SK-N-SH (cell line): ENCODE data around the gene AZIN2. TPM values are rescaled to one million over a fixed set of nuclear protein-coding genes. Genes with fewer than 3 reads are reported as not detected.

Experiments used
- CTCF ChIA-PET: fragments of 300-600, 350-600 bp; formaldehyde crosslinking; extraction: SDS; loops from one replicate; lab custom pipeline; 2021; lab: Yijun Ruan, JAX
- POLR2A ChIA-PET: fragments of 350-600 bp; sonication (Branson Sonifier 250); formaldehyde crosslinking; extraction: SDS; loops from one replicate; lab custom pipeline; 2020; ENCODE audit warnings: antibody characterized with exemption, inconsistent platforms; lab: Yijun Ruan, JAX
- DNase-seq: peaks from one replicate; pipeline ENCODE4 v3.0.0; 2012
- H2AFZ ChIP-seq: fragments of 200-600 bp; sonication (generic); 2 replicates; pipeline ENCODE4 v1.8.1; 2016; ENCODE audit warnings: antibody characterized with exemption, mild to moderate bottlenecking, low read depth
- H3F3A ChIP-seq: fragments of 200-600 bp; sonication (generic); replicated peaks from 2 replicates; pipeline ENCODE3; 2016; ENCODE audit warnings: antibody characterized with exemption, mild to moderate bottlenecking; ENCODE audit not compliant: insufficient read depth
- H3K27ac ChIP-seq, 2 experiments: fragments of 200-500 bp in 1 of 2; fragments of 200-600 bp in 1 of 2; sonication (Bioruptor generic) in 1 of 2; sonication (generic), shearing (Covaris generic) in 1 of 2; 2 replicates each; pipeline versions ENCODE4 v1.5.1 to v1.6.1; 2014 to 2016; ENCODE audit warnings: low read depth in 2 of 2, inconsistent platforms in 1 of 2, low read length in 1 of 2, mild to moderate bottlenecking in 1 of 2, mixed read lengths in 1 of 2
- H3K27me3 ChIP-seq: fragments of 200-600 bp; sonication (generic), shearing (Covaris generic); 2 replicates; pipeline ENCODE4 v1.6.1; 2016; ENCODE audit warnings: mixed run types; ENCODE audit not compliant: insufficient read depth
- H3K36me3 ChIP-seq, 2 experiments: fragments of 200-500 bp in 1 of 2; fragments of 200-600 bp in 1 of 2; sonication (Bioruptor generic) in 1 of 2; sonication (generic) in 1 of 2; replicated peaks in 1 of 2; 2 replicates each; pipeline versions ENCODE3 to v1.5.1; 2014 to 2016; ENCODE audit warnings: low read length in 1 of 2, mild to moderate bottlenecking in 1 of 2; ENCODE audit not compliant: insufficient read depth in 2 of 2, control insufficient read depth in 1 of 2
- H3K4me1 ChIP-seq, 2 experiments: fragments of 200-500 bp in 1 of 2; fragments of 200-600 bp in 1 of 2; sonication (Bioruptor generic) in 1 of 2; sonication (generic), shearing (Covaris generic) in 1 of 2; 2 replicates each; pipeline versions ENCODE4 v1.5.1 to v1.6.1; 2014 to 2016; ENCODE audit warnings: low read depth in 1 of 2, low read length in 1 of 2, mixed run types in 1 of 2; ENCODE audit not compliant: insufficient read depth in 2 of 2, control insufficient read depth in 1 of 2
- H3K4me2 ChIP-seq: fragments of 200-600 bp; sonication (generic), shearing (Covaris generic); 2 replicates; pipeline ENCODE4 v1.6.1; 2017; ENCODE audit warnings: mixed run types
- H3K4me3 ChIP-seq, 2 experiments: fragments of 200-500 bp in 1 of 2; fragments of 200-600 bp in 1 of 2; sonication (Bioruptor generic) in 1 of 2; sonication (generic), shearing (Covaris generic) in 1 of 2; 2 replicates each; pipeline versions ENCODE4 v1.5.1 to v1.8.1; 2014 to 2016; ENCODE audit warnings: low read depth in 2 of 2, inconsistent platforms in 1 of 2, low read length in 1 of 2, mild to moderate bottlenecking in 1 of 2, mixed read lengths in 1 of 2, moderate library complexity in 1 of 2
- H3K79me2 ChIP-seq: fragments of 200-600 bp; sonication (generic); 2 replicates; pipeline ENCODE4 v1.8.1; 2017; ENCODE audit warnings: mild to moderate bottlenecking; ENCODE audit not compliant: insufficient read depth
- H3K9ac ChIP-seq: fragments of 200-600 bp; sonication (generic); 2 replicates; pipeline ENCODE4 v1.6.1; 2017; ENCODE audit warnings: mixed run types
- H3K9me2 ChIP-seq: fragments of 200-600 bp; sonication (generic); 2 replicates; pipeline ENCODE4 v1.6.1; 2017; ENCODE audit warnings: mixed run types
- H3K9me3 ChIP-seq: fragments of 200-600 bp; sonication (generic); 2 replicates; pipeline ENCODE4 v1.6.1; 2017; ENCODE audit warnings: mixed run types, mild to moderate bottlenecking, moderate library complexity
- H4K20me1 ChIP-seq: fragments of 200-600 bp; sonication (generic); 2 replicates; pipeline ENCODE4 v1.6.1; 2017; ENCODE audit warnings: mild to moderate bottlenecking, mixed run types; ENCODE audit not compliant: insufficient read depth
- CHD2 ChIP-seq: fragments of 150-350 bp; IDR thresholded peaks from 2 replicates; pipeline ENCODE4 v1.6.1; 2018; ENCODE audit warnings: low read length; ENCODE audit not compliant: partially characterized antibody
- ELF1 ChIP-seq: IDR thresholded peaks from 2 replicates; pipeline ENCODE4 v1.4.0; 2012
- EP300 ChIP-seq, 2 experiments: IDR thresholded peaks; 2 replicates each; pipeline versions ENCODE4 v1.4.0 to v1.6.1; 2012; ENCODE audit warnings: borderline replicate concordance in 1 of 2, low read depth in 1 of 2, low read length in 1 of 2
- EZH2phosphoT487 ChIP-seq: fragments of 200-600 bp; sonication (generic); IDR thresholded peaks from 2 replicates; pipeline ENCODE4 v1.6.1; 2017; ENCODE audit warnings: low read depth, mixed run types, mild to moderate bottlenecking, antibody characterized with exemption, moderate library complexity, borderline replicate concordance
- FOSL2 ChIP-seq: IDR thresholded peaks from 2 replicates; pipeline ENCODE4 v1.4.0; 2012; ENCODE audit warnings: low read depth, mild to moderate bottlenecking, moderate library complexity, borderline replicate concordance
- FOXJ3 ChIP-seq: sonication (generic); formaldehyde crosslinking; IDR thresholded peaks from 2 replicates; pipeline ENCODE4 v1.5.1; 2020; ENCODE audit warnings: mild to moderate bottlenecking, missing genetic modification reagents
- FOXM1 ChIP-seq: IDR thresholded peaks from 2 replicates; pipeline ENCODE4 v1.4.0; 2012; ENCODE audit warnings: low read depth, mild to moderate bottlenecking
- GABPA ChIP-seq: IDR thresholded peaks from 2 replicates; pipeline ENCODE4 v1.4.0; 2012; ENCODE audit warnings: low read depth, mild to moderate bottlenecking
- GATA2 ChIP-seq: sonication (generic); formaldehyde crosslinking; IDR thresholded peaks from 2 replicates; pipeline ENCODE4 v1.5.0; 2020; ENCODE audit warnings: mild to moderate bottlenecking, missing genetic modification reagents
- IRF3 ChIP-seq: fragments of 150-350 bp; IDR thresholded peaks from 2 replicates; pipeline ENCODE4 v1.6.1; 2016; ENCODE audit warnings: mild to moderate bottlenecking, low read depth, low read length
- JUND ChIP-seq: IDR thresholded peaks from 2 replicates; pipeline ENCODE4 v1.4.0; 2012
- MAX ChIP-seq: IDR thresholded peaks from 2 replicates; pipeline ENCODE4 v1.4.0; 2012; ENCODE audit warnings: low read depth
- MEF2A ChIP-seq: IDR thresholded peaks from 2 replicates; pipeline ENCODE4 v1.4.0; 2012; ENCODE audit warnings: low read depth, borderline replicate concordance
- MXI1 ChIP-seq: IDR thresholded peaks from 2 replicates; pipeline ENCODE4 v1.6.1; 2012; ENCODE audit warnings: mild to moderate bottlenecking, low read depth, low read length, improper control_type of control experiment
- NFIC ChIP-seq: IDR thresholded peaks from 2 replicates; pipeline ENCODE4 v1.4.0; 2012; ENCODE audit warnings: borderline replicate concordance
- PBX3 ChIP-seq: IDR thresholded peaks from 2 replicates; pipeline ENCODE4; 2012
- POLR2AphosphoS5 ChIP-seq: IDR thresholded peaks from 2 replicates; pipeline ENCODE4 v1.6.1; 2012; ENCODE audit warnings: low read depth, low read length
- RCOR1 ChIP-seq: fragments of 150-350 bp; IDR thresholded peaks from 2 replicates; pipeline ENCODE4 v1.6.1; 2017; ENCODE audit warnings: antibody characterized with exemption, low read length
- RXRA ChIP-seq: IDR thresholded peaks from 2 replicates; pipeline ENCODE4 v1.4.0; 2012; ENCODE audit warnings: low read depth, mild to moderate bottlenecking, borderline replicate concordance
- SIN3A ChIP-seq: IDR thresholded peaks from 2 replicates; pipeline ENCODE4 v1.6.1; 2012; ENCODE audit warnings: low read depth, mild to moderate bottlenecking, low read length, moderate library complexity, borderline replicate concordance
- SMC3 ChIP-seq: IDR thresholded peaks from 2 replicates; pipeline ENCODE4 v1.6.1; 2012; ENCODE audit warnings: low read depth, low read length, improper control_type of control experiment
- TCF12 ChIP-seq: IDR thresholded peaks from 2 replicates; pipeline ENCODE4 v1.4.0; 2012
- TEAD4 ChIP-seq: IDR thresholded peaks from 2 replicates; pipeline ENCODE4 v1.4.0; 2012; ENCODE audit warnings: mild to moderate bottlenecking, borderline replicate concordance; ENCODE audit not compliant: insufficient read depth
- USF1 ChIP-seq: IDR thresholded peaks from 2 replicates; pipeline ENCODE4 v1.4.0; 2012; ENCODE audit warnings: low read depth, borderline replicate concordance
- USF2 ChIP-seq: fragments of 150-350 bp; IDR thresholded peaks from 2 replicates; pipeline ENCODE4 v1.6.1; 2017; ENCODE audit warnings: antibody characterized with exemption, low read length, low read depth, borderline replicate concordance
- YY1 ChIP-seq: IDR thresholded peaks from 2 replicates; pipeline ENCODE4 v1.4.0; 2012; ENCODE audit warnings: low read depth, mild to moderate bottlenecking
- ZBTB33 ChIP-seq: IDR thresholded peaks from 2 replicates; pipeline ENCODE4 v1.4.0; 2012; ENCODE audit warnings: low read depth, borderline replicate concordance
- WGBS: methylation state at CpG from one replicate; pipeline ENCODE4 v1.1.6; 2017; ENCODE audit warnings: low lambda C conversion rate; 5-methylcytosine and 5-hydroxymethylcytosine counted together
- polyA plus RNA-seq, 3 experiments: library from polyadenylated mRNA; depleted of rRNA; stranded (reverse); fragments of >200 nt; gene quantifications; 2 replicates each; pipeline ENCODE4 v1.2.3, GENCODE V29; 2012

Gene AZIN2
- polyA plus RNA-seq, 1 of the 3 experiments (the other 2 are of a cell fraction) = 17.8 TPM

GRCh38 chr1:33127001-33127823 is 46.3 kb downstream of the AZIN2 start:
- Histone ChIP-seq H3K79me2 (peaks cover 21% of the 10 kb centered on the region), H3F3A (peaks cover 7% of the 10 kb centered on the region), H2AFZ (peak overlapping the region; percentile 93), H3K9ac (peak overlapping the region; percentile 97), H3K27ac (peak overlapping the region; percentile 96 to 98), H3K27me3 (no peaks in the 10 kb centered on the region), H3K4me1 (peaks cover 12% of the 10 kb centered on the region in 2 experiments), H4K20me1 (no peaks in the 10 kb centered on the region), H3K4me3 (peak overlapping the region; percentile 92 to 94), H3K9me3 (no peaks in the 10 kb centered on the region), H3K36me3 (no peaks in the 10 kb centered on the region), H3K4me2 (peak overlapping the region; percentile 91), H3K9me2 (no peaks in the 10 kb centered on the region)
- 2% methylated on average over 39 of the region's 44 CpGs for WGBS
- peak; percentile 91 for DNase-seq
- POLR2A ChIA-PET = interaction anchor here (0.7 to 2.2 kb wide), 12 partner anchors 10 to 791 kb away, joined by 3 to 14 read pairs (median 4); partner anchors contain the start of genes MARCKSL1 and TRIM62
- CTCF ChIA-PET = interaction anchor here (0.6 to 4.0 kb wide), 38 partner anchors 9 to 506 kb away, joined by 3 to 19 read pairs (median 4); partner anchors contain the start of gene TRIM62
- TF ChIP-seq TEAD4 (no peak), IRF3 (peak; percentile 45), TCF12 (peak; percentile 40; the same call in 1 of the 2 replicates), SMC3 (peak; percentile 33), MXI1 (peak; percentile 32; the same call in 1 of the 2 replicates), NFIC (peak; percentile 50; the same call in 1 of the 2 replicates), SIN3A (peak; percentile 53; the same call in 1 of the 2 replicates), RCOR1 (peak; percentile 45), EP300 (IDR thresholded peaks at IDR 0.05; ENCODE audit: borderline replicate concordance in 1 of 2, low read depth in 1 of 2, low read length in 1 of 2) (peak; percentile 24 to 58; a peak in 1 of 4 replicates), JUND (0 out of 2 replicates have a peak, but pooled peaks have one; percentile 4), GABPA (peak; percentile 98), USF1 (no peak), MEF2A (no peak), FOSL2 (no peak; the same call in 1 of the 2 replicates), ZBTB33 (peak; percentile 14; the same call in 1 of the 2 replicates), PBX3 (peak; percentile 95), MAX (peak; percentile 99), RXRA (peak; percentile 70; the same call in 1 of the 2 replicates), CHD2 (peak; percentile 88), FOXJ3 (CRISPR knock-in tag) (no peak), YY1 (peak; percentile 83), EZH2phosphoT487 (no peak), GATA2 (CRISPR knock-in tag) (peak; percentile 88), FOXM1 (no peak), POLR2AphosphoS5 (peak; percentile 97), USF2 (no peak), ELF1 (peak; percentile 98)
